ENCODE data around the gene HSF5. TPM values are rescaled to one million over a fixed set of nuclear protein-coding genes. Genes with fewer than 3 reads are reported as not detected.

Gene HSF5
- total and polyA plus RNA-seq, 2 donors (not counting 1 experiment from before 2014, with no cell fraction given) = 2.2 to 5.1 TPM

DNA sequence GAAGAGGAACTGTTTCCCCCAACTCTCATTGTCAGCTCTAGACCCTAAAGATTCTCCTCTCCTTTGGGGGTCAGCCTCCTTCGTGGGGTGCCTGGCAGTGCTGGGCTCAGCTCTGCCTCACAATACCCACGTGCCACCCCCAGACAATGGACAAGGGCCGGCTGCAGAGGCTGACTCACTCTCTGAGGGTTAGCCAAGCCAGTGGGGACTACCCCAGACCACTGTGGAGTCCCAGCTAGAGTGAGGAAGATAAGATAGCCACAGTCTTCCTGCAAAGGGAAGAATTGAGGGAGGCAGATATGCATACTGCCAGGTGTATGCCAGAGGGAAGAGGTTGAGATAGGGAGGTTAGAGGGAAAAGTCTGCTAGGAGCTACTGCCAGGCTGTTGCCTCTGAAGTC lies 39.7 kb upstream of the HSF5 start:
- DNase-seq = no peak

DNA sequence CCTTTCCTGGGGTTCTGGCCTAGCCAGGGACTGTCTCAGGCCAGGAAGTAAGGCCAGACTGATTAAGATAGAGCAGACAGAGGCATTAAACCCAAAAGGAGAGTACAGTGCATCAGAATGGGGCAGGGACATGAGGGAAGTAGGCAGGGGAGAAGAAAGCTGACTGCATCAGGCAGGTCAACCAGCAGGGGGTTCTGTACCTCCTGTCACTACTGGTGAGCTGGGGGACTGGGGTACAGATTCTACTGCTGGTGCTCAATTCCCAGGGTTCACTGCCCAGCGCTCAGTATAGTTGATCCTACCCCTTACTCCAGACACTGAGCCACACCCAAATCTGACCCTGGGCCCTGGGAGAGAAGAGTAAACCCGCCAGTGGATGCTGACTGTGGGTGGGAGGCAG lies 39.1 kb upstream of the HSF5 start:
- no peaks in the 10 kb centered on the region for H3K9me3 Mint-ChIP-seq (ENCODE audit: insufficient read depth)
- Histone ChIP-seq H4K20me1 (ENCODE audit: control insufficient read depth, insufficient read depth, low read length, poor library complexity, severe bottlenecking) (no peaks in the 10 kb centered on the region), H3K27me3 (replicated peaks in 1 of 4; ENCODE audit: control extremely low read depth in 1 of 4, control insufficient read depth in 3 of 4, insufficient read depth in 4 of 4, low read length in 3 of 4) (peaks cover 0 to 14% (median 3%) of the 10 kb centered on the region in 4 experiments), H3K4me1 (ENCODE audit: control insufficient read depth in 2 of 2, insufficient read depth in 2 of 2, low read length in 2 of 2) (peaks cover 9% of the 10 kb centered on the region in 2 donors), H3K9ac (ENCODE audit: low read length) (no peak overlapping the region), H3K36me3 (replicated peaks in 1 of 2; ENCODE audit: control extremely low read depth in 1 of 2, control insufficient read depth in 1 of 2, extremely low read depth in 1 of 2, insufficient read depth in 2 of 2, low read length in 1 of 2) (no peaks in the 10 kb centered on the region), H3K27ac (ENCODE audit: low read length in 2 of 2) (no peak overlapping the region), H3K4me2 (replicated peaks; ENCODE audit: low read depth, low read length, poor library complexity, severe bottlenecking) (no peak overlapping the region), H3K4me3 (ENCODE audit: control extremely low read depth in 1 of 5, extremely low read depth in 1 of 5, insufficient read depth in 1 of 5, low read depth in 2 of 5, low read length in 4 of 5) (no peak overlapping the region), H3K9me3 (ENCODE audit: control extremely low read depth in 1 of 3, control insufficient read depth in 2 of 3, insufficient read depth in 1 of 3, low read length in 2 of 3) (no peaks in the 10 kb centered on the region), H3K79me2 (ENCODE audit: control insufficient read depth, insufficient read depth, low read length) (no peaks in the 10 kb centered on the region), H2AFZ (ENCODE audit: insufficient read depth, low read depth, low read length, poor library complexity, severe bottlenecking) (no peak overlapping the region)
- peaks cover 11% of the 10 kb centered on the region for H3K27me3 Mint-ChIP-seq
- H3K27ac Mint-ChIP-seq = no peak overlapping the region
- POLR2A ChIA-PET = no interaction called here
- H3K4me3 Mint-ChIP-seq = no peak overlapping the region
- CTCF ChIA-PET = interaction anchor here (2.0 kb wide), 1 partner anchor 9 kb away, joined by 8 read pairs; no protein-coding TSS in a partner anchor
- no CpG with 5 or more reads among the region's 2 CpGs for WGBS (ENCODE audit: insufficient coverage)
- TF ChIP-seq EZH2 (IDR thresholded peaks at IDR 0.05; ENCODE audit: borderline replicate concordance, insufficient read depth, low read depth, low read length, poor library complexity, severe bottlenecking) = no peak
- TF ChIP-seq, protein P1, sequence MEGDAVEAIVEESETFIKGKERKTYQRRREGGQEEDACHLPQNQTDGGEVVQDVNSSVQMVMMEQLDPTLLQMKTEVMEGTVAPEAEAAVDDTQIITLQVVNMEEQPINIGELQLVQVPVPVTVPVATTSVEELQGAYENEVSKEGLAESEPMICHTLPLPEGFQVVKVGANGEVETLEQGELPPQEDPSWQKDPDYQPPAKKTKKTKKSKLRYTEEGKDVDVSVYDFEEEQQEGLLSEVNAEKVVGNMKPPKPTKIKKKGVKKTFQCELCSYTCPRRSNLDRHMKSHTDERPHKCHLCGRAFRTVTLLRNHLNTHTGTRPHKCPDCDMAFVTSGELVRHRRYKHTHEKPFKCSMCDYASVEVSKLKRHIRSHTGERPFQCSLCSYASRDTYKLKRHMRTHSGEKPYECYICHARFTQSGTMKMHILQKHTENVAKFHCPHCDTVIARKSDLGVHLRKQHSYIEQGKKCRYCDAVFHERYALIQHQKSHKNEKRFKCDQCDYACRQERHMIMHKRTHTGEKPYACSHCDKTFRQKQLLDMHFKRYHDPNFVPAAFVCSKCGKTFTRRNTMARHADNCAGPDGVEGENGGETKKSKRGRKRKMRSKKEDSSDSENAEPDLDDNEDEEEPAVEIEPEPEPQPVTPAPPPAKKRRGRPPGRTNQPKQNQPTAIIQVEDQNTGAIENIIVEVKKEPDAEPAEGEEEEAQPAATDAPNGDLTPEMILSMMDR (IDR thresholded peaks at IDR 0.05) = no peak
- no peak for DNase-seq
- intact Hi-C loops (cut with micrococcal nuclease) = no loop called here
- no peak for ATAC-seq (ENCODE audit: low read depth)
- H3K4me1 Mint-ChIP-seq = peaks cover 4% of the 10 kb centered on the region

More for the DNA sequence above, 39.7 kb upstream of the HSF5 start:
- ChIA-PET POLR2A (no interaction called here), CTCF (interaction anchor here (2.0 kb wide), 1 partner anchor 9 kb away, joined by 8 read pairs; no protein-coding TSS in a partner anchor)
- Histone ChIP-seq H3K9ac (ENCODE audit: low read length) (no peak overlapping the region), H4K20me1 (ENCODE audit: control insufficient read depth, insufficient read depth, low read length, poor library complexity, severe bottlenecking) (no peaks in the 10 kb centered on the region), H3K4me2 (replicated peaks; ENCODE audit: low read depth, low read length, poor library complexity, severe bottlenecking) (no peak overlapping the region), H3K9me3 (ENCODE audit: control extremely low read depth in 1 of 3, control insufficient read depth in 2 of 3, insufficient read depth in 1 of 3, low read length in 2 of 3) (no peaks in the 10 kb centered on the region), H3K27me3 (replicated peaks in 1 of 4; ENCODE audit: control extremely low read depth in 1 of 4, control insufficient read depth in 3 of 4, insufficient read depth in 4 of 4, low read length in 3 of 4) (peaks cover 0 to 20% (median 6%) of the 10 kb centered on the region in 4 experiments), H3K36me3 (replicated peaks in 1 of 2; ENCODE audit: control extremely low read depth in 1 of 2, control insufficient read depth in 1 of 2, extremely low read depth in 1 of 2, insufficient read depth in 2 of 2, low read length in 1 of 2) (no peaks in the 10 kb centered on the region), H3K27ac (ENCODE audit: low read length in 2 of 2) (no peak overlapping the region), H3K4me1 (ENCODE audit: control insufficient read depth in 2 of 2, insufficient read depth in 2 of 2, low read length in 2 of 2) (peaks cover 12 to 13% of the 10 kb centered on the region in 2 donors), H3K79me2 (ENCODE audit: control insufficient read depth, insufficient read depth, low read length) (no peaks in the 10 kb centered on the region), H3K4me3 (ENCODE audit: control extremely low read depth in 1 of 5, extremely low read depth in 1 of 5, insufficient read depth in 1 of 5, low read depth in 2 of 5, low read length in 4 of 5) (no peak overlapping the region), H2AFZ (ENCODE audit: insufficient read depth, low read depth, low read length, poor library complexity, severe bottlenecking) (no peak overlapping the region)
- TF ChIP-seq EZH2 (IDR thresholded peaks at IDR 0.05; ENCODE audit: borderline replicate concordance, insufficient read depth, low read depth, low read length, poor library complexity, severe bottlenecking) = no peak
- TF ChIP-seq, protein P1 (IDR thresholded peaks at IDR 0.05) = no peak
- peaks cover 6% of the 10 kb centered on the region for H3K4me1 Mint-ChIP-seq
- no peak overlapping the region for H3K4me3 Mint-ChIP-seq
- H3K27ac Mint-ChIP-seq = no peak overlapping the region
- peaks cover 17% of the 10 kb centered on the region for H3K27me3 Mint-ChIP-seq
- no peak for ATAC-seq (ENCODE audit: low read depth)
- 86% methylated on average over 1 of the region's 3 CpGs for WGBS (ENCODE audit: insufficient coverage)
- H3K9me3 Mint-ChIP-seq (ENCODE audit: insufficient read depth) = no peaks in the 10 kb centered on the region
- intact Hi-C loops (cut with micrococcal nuclease) = no loop called here
